ENCODE data around the gene TBL1XR1. TPM values are rescaled to one million over a fixed set of nuclear protein-coding genes. Genes with fewer than 3 reads are reported as not detected.

The TBL1XR1 gene
- total RNA-seq, 1 experiment from 2014 or later: 186 TPM

DNA sequence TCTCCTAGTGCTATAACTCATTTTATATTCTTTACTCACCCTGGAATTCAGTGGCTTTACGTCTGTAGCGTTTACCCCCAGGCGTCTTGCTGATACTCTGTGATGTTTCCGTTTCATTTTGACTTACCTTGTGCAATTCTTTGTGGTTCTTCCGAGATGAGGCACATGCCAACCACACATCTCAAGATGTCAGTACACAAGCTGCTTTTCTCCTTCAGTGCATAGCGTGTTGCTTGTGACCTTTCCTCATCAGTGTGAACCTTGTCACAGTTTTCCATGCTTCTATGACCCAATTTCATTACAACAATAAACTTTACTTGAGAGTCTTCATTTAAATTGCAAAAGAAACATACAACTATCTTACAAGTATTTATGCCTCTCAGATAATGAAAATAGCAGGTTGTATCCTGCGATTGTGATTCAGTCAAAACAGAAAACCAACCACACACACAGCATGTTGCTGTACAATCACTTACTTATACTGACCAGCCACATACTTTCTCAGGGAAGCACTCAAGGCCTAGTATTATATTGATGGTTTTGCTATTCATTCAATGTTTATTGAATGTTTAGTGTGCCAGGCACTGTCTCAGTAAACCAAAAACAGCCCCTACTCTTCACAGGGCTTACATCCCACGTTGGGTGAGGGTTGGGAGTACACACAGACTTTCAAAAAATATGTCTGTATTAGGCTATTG is 4.6 kb upstream of the TBL1XR1 start:
- H3K36me3 ChIP-seq (ENCODE audit: insufficient read depth, low read length, poor library complexity, severe bottlenecking): no peaks in the 10 kb centered on the region
- H3K27ac ChIP-seq (ENCODE audit: low read depth, low read length, poor library complexity, severe bottlenecking): no peak overlapping the region
- H3K27me3 ChIP-seq (replicated peaks; ENCODE audit: insufficient read depth, low read depth, low read length, poor library complexity): no peaks in the 10 kb centered on the region
- intact Hi-C loops (cut with micrococcal nuclease; ENCODE audit: unreplicated experiment): no loop called here
- no peak for DNase-seq (ENCODE audit: low spot score)
- peaks cover 18% of the 10 kb centered on the region for H3K4me1 ChIP-seq (ENCODE audit: insufficient read depth, low read length, poor library complexity, severe bottlenecking)
- no peak overlapping the region for H3K4me3 ChIP-seq (ENCODE audit: low read depth, low read length, poor library complexity, severe bottlenecking)
- H3K9me3 ChIP-seq (ENCODE audit: low read depth, low read length, poor library complexity, severe bottlenecking): no peaks in the 10 kb centered on the region
- ChIA-PET CTCF (no interaction called here), POLR2A (ENCODE audit: low non-redundant PET) (no interaction called here)
- TF ChIP-seq EZH2 (IDR thresholded peaks at IDR 0.05; ENCODE audit: borderline replicate concordance, low read depth, low read length, poor library complexity, severe bottlenecking): no peak
- BruUV-seq (replicated peaks): no TSS peak

DNA sequence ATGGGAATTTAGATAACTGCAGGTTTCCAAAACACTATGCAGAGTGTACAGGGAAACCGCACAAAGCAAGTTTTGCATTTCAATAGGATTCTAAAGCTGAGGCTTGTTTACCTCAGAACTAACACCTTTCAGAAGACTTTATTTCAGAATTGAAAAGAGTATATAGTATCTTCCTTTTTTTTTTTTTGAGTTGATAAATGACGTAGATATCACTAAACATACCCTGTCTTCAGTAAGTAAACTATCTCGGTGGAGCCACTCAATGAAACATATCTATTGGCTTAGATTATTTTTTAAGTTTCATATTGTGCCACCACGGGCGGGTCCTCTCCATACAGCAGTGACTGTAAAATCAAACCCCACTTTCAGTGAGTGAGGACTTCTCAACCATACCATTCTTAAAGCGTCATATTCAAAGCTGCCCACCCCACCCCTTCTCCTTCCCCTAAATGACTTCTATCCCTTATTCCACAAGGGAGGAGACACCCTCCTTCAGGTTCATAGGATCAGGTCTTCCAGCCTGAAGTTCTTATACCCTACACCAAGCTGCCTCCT is 2.0 kb upstream of the TBL1XR1 start:
- POLR2A ChIA-PET (ENCODE audit: low non-redundant PET): no interaction called here
- no peak for TF ChIP-seq EZH2 (IDR thresholded peaks at IDR 0.05; ENCODE audit: borderline replicate concordance, low read depth, low read length, poor library complexity, severe bottlenecking)
- TF ChIP-seq, protein P1, sequence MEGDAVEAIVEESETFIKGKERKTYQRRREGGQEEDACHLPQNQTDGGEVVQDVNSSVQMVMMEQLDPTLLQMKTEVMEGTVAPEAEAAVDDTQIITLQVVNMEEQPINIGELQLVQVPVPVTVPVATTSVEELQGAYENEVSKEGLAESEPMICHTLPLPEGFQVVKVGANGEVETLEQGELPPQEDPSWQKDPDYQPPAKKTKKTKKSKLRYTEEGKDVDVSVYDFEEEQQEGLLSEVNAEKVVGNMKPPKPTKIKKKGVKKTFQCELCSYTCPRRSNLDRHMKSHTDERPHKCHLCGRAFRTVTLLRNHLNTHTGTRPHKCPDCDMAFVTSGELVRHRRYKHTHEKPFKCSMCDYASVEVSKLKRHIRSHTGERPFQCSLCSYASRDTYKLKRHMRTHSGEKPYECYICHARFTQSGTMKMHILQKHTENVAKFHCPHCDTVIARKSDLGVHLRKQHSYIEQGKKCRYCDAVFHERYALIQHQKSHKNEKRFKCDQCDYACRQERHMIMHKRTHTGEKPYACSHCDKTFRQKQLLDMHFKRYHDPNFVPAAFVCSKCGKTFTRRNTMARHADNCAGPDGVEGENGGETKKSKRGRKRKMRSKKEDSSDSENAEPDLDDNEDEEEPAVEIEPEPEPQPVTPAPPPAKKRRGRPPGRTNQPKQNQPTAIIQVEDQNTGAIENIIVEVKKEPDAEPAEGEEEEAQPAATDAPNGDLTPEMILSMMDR (conservative IDR thresholded peaks at IDR 0.05; ENCODE audit: low read depth, low read length): no peak

DNA sequence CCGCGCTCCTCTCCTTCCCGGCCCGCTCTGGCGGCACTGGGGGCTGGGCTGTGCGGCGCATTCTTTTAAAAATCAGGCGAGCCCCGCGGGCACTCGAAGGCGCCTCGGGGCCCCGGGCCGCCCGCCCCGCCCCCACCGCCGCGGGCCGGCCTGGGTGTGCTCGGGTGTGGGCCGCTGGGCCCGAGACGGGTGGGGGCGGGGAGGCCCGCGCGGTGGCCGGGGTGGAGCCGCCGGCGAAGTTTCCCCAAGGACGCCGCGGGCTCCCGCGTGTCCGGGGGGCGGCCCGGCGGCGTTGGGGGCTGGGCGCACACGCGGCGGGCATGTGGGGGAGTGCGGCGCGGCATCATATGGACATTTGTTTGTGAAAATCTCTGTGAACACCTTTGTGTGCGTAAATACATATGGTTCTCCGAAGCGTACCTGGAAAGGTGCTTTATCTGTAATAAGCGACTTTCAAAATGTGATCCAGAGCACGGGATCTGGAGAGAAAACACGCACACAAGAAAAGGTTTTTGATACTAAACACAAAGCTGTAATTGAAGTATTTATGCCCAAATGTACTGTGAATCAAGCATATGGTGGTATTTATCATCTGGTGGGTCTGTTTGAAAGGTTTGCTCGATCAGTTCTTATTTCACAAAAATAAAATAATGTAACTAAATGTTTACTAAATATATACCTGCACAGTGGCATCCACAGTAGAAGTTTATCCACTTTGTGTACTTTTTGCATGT is 612 bp upstream of the TBL1XR1 start:
- H3K27me3 ChIP-seq (replicated peaks; ENCODE audit: insufficient read depth, low read depth, low read length, poor library complexity): no peaks in the 10 kb centered on the region
- no peaks in the 10 kb centered on the region for H3K9me3 ChIP-seq (ENCODE audit: low read depth, low read length, poor library complexity, severe bottlenecking)
- peak overlapping the region; percentile 86 for H3K27ac ChIP-seq (ENCODE audit: low read depth, low read length, poor library complexity, severe bottlenecking)
- H3K36me3 ChIP-seq (ENCODE audit: insufficient read depth, low read length, poor library complexity, severe bottlenecking): no peaks in the 10 kb centered on the region
- no peak for TF ChIP-seq EZH2 (IDR thresholded peaks at IDR 0.05; ENCODE audit: borderline replicate concordance, low read depth, low read length, poor library complexity, severe bottlenecking)
- TF ChIP-seq, protein P1 (conservative IDR thresholded peaks at IDR 0.05; ENCODE audit: low read depth, low read length): no peak
- TSS peak; percentile 64 for BruUV-seq (replicated peaks)
- peaks cover 29% of the 10 kb centered on the region for H3K4me1 ChIP-seq (ENCODE audit: insufficient read depth, low read length, poor library complexity, severe bottlenecking)
- H3K4me3 ChIP-seq (ENCODE audit: low read depth, low read length, poor library complexity, severe bottlenecking): peak overlapping the region; percentile 47
- intact Hi-C loops (cut with micrococcal nuclease; ENCODE audit: unreplicated experiment): loop anchor here (1.0 to 10.0 kb wide), 5 partner anchors 146 to 1127 kb away; no protein-coding TSS in a partner anchor
- CTCF ChIA-PET: interaction anchor here (0.6 kb wide), 2 partner anchors 147 to 208 kb away, joined by 3 read pairs; no protein-coding TSS in a partner anchor
- POLR2A ChIA-PET (ENCODE audit: low non-redundant PET): interaction anchor here (0.5 to 0.7 kb wide), 2 partner anchors 127 to 129 kb away, joined by 6 read pairs; no protein-coding TSS in a partner anchor
- no peak for DNase-seq (ENCODE audit: low spot score)

More for the DNA sequence above, 2.0 kb upstream of the TBL1XR1 start:
- peak overlapping the region; percentile 86 for H3K27ac ChIP-seq (ENCODE audit: low read depth, low read length, poor library complexity, severe bottlenecking)
- DNase-seq (ENCODE audit: low spot score): no peak
- H3K36me3 ChIP-seq (ENCODE audit: insufficient read depth, low read length, poor library complexity, severe bottlenecking): no peaks in the 10 kb centered on the region
- H3K4me1 ChIP-seq (ENCODE audit: insufficient read depth, low read length, poor library complexity, severe bottlenecking): peaks cover 23% of the 10 kb centered on the region
- intact Hi-C loops (cut with micrococcal nuclease; ENCODE audit: unreplicated experiment): loop anchor here (5.0 to 10.0 kb wide), 4 partner anchors 147 to 1126 kb away; no protein-coding TSS in a partner anchor
- no peak overlapping the region for H3K4me3 ChIP-seq (ENCODE audit: low read depth, low read length, poor library complexity, severe bottlenecking)
- no peaks in the 10 kb centered on the region for H3K27me3 ChIP-seq (replicated peaks; ENCODE audit: insufficient read depth, low read depth, low read length, poor library complexity)
- CTCF ChIA-PET: interaction anchor here (0.6 kb wide), 1 partner anchor 37 kb away, joined by 3 read pairs; no protein-coding TSS in a partner anchor
- BruUV-seq (replicated peaks): no TSS peak
- no peaks in the 10 kb centered on the region for H3K9me3 ChIP-seq (ENCODE audit: low read depth, low read length, poor library complexity, severe bottlenecking)
